Astrocyte of the spinal cord (primary cell): ENCODE measurements around the gene PTPRN2.

ENCODE experiments used
- DNase-seq: peaks from one replicate; pipeline ENCODE4 v3.0.0; 2011; ENCODE audit warnings: low read depth, low spot score
- H3K4me3 ChIP-seq: 2 replicates; pipeline ENCODE4 v1.5.1; 2011; ENCODE audit warnings: low read depth, mild to moderate bottlenecking, low read length, moderate library complexity
- CTCF ChIP-seq: IDR thresholded peaks from 2 replicates; pipeline ENCODE4 v1.5.1; 2012; ENCODE audit warnings: low read depth, mild to moderate bottlenecking, low read length, inconsistent platforms
- in situ Hi-C: cut with HindIII; loops from 2 replicates; pipeline ENCODE4 v1.10.0; 2017; ENCODE audit warnings: low sequenced_read_pairs

PTPRN2 gene

DNA sequence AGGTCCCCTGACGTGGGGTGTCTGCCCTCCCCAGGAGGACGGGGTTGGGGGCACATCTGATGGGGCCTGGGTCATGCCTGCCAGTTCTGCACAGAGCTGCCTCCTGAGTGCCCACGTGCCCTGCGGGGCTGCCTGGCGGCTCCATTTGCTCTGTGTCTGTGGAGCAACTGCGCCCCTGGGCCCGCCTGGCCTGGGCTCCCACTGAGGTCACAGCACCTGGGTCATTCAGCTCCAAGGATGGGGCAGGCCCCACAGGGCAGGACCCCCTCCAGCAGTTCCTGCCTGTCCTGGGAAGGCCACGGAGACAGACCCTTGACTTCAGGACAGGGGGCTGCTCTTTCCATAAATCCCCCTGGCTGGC is 590.6 kb downstream of the PTPRN2 start:
- H3K4me3 ChIP-seq, result no peak overlapping the region
- DNase-seq, result no peak
- in situ Hi-C loops, result no loop called here
- no peak for TF ChIP-seq CTCF

- TF ChIP-seq CTCF, result no peak
- no peak for DNase-seq
- in situ Hi-C loops, result no loop called here
- H3K4me3 ChIP-seq, result no peak overlapping the region
Measured at GRCh38 chr7:157996359-157997079, 591.1 kb downstream of the PTPRN2 start.

- no peak for TF ChIP-seq CTCF
- DNase-seq, result no peak
- in situ Hi-C loops, result no loop called here
Measured at GRCh38 chr7:157995815-157996214, 591.8 kb downstream of the PTPRN2 start.

GRCh38 chr7:157994319-157994718 is 593.3 kb downstream of the PTPRN2 start:
- in situ Hi-C loops, result no loop called here
- TF ChIP-seq CTCF, result no peak
- H3K4me3 ChIP-seq, result no peak overlapping the region
- DNase-seq, result no peak

More at GRCh38 chr7:157995815-157996214, 591.8 kb downstream of the PTPRN2 start:
- H3K4me3 ChIP-seq, result no peak overlapping the region

GRCh38 chr7:157993406-157994105 is 594.1 kb downstream of the PTPRN2 start:
- no peak for DNase-seq
- TF ChIP-seq CTCF, result no peak
- no peak overlapping the region for H3K4me3 ChIP-seq
- in situ Hi-C loops, result no loop called here

GRCh38 chr7:157992511-157993160 is 595.0 kb downstream of the PTPRN2 start:
- no peak overlapping the region for H3K4me3 ChIP-seq
- in situ Hi-C loops, result no loop called here
- DNase-seq, result no peak
- TF ChIP-seq CTCF, result no peak
